ENCODE results near the gene LTB. TPM values are rescaled to one million over a fixed set of nuclear protein-coding genes. Genes with fewer than 3 reads are reported as not detected.

LTB gene
- total RNA-seq, 2 donors from 2014 or later: not detected

- H3K27ac ChIP-seq: peak within 1 kb of the TSS; percentile 88 to 89
- no peaks in the 10 kb centered on the region for H3K27me3 ChIP-seq
- H3K36me3 ChIP-seq: peaks cover 23% of the 10 kb centered on the region
- TF ChIP-seq CTCF (IDR thresholded peaks at IDR 0.05): peak in 1 of 2 donors; percentile 6
- H3K4me1 ChIP-seq: peaks cover 0 to 26% of the 10 kb centered on the region in 2 donors
- H3K9me3 ChIP-seq: no peaks in the 10 kb centered on the region
- DNase-seq (ENCODE audit: low spot score): peak; percentile 97
- H3K4me3 ChIP-seq: peak within 1 kb of the TSS; percentile 43 to 50
Observed at GRCh38 chr6:31546958-31547726, 35.1 kb downstream of the LTB start, which contains the start of gene NFKBIL1. NFKBIL1 (plus strand) TSS chr6:31547608; CDS start chr6:31547695, 87 bp downstream.

GRCh38 chr6:31546339-31546957, 35.8 kb downstream of the LTB start, which contains the start of gene ATP6V1G2:
ATP6V1G2 (minus strand) TSS chr6:31546608; CDS start chr6:31546559, 49 bp downstream.
- peak; percentile 89 to 98 for TF ChIP-seq CTCF (IDR thresholded peaks at IDR 0.05)
- Histone ChIP-seq H3K9me3 (no peaks in the 10 kb centered on the region), H3K36me3 (peaks cover 23% of the 10 kb centered on the region), H3K27ac (peak within 1 kb of the TSS; percentile 88 to 89), H3K27me3 (no peaks in the 10 kb centered on the region), H3K4me3 (peak within 1 kb of the TSS; percentile 43 to 50), H3K4me1 (peaks cover 0 to 26% of the 10 kb centered on the region in 2 donors)
- DNase-seq (ENCODE audit: low spot score): peak; percentile 93

- no peak for DNase-seq (ENCODE audit: low spot score)
- Histone ChIP-seq H3K4me3 (no peak overlapping the region), H3K27ac (no peak overlapping the region), H3K27me3 (no peaks in the 10 kb centered on the region), H3K36me3 (peaks cover 17% of the 10 kb centered on the region), H3K9me3 (no peaks in the 10 kb centered on the region), H3K4me1 (peaks cover 0 to 29% of the 10 kb centered on the region in 2 donors)
- no peak for TF ChIP-seq CTCF (IDR thresholded peaks at IDR 0.05)
Observed at GRCh38 chr6:31545291-31545690, 36.9 kb downstream of the LTB start.

- no peak for DNase-seq (ENCODE audit: low spot score)
- Histone ChIP-seq H3K27ac (no peak overlapping the region), H3K27me3 (no peaks in the 10 kb centered on the region), H3K4me1 (peaks cover 0 to 35% of the 10 kb centered on the region in 2 donors), H3K4me3 (no peak overlapping the region), H3K9me3 (no peaks in the 10 kb centered on the region), H3K36me3 (peaks cover 22% of the 10 kb centered on the region)
- TF ChIP-seq CTCF (IDR thresholded peaks at IDR 0.05): no peak
Observed at GRCh38 chr6:31544676-31545075, 37.5 kb downstream of the LTB start.

GRCh38 chr6:31543639-31544038, 38.6 kb downstream of the LTB start:
- H3K4me3 ChIP-seq: no peak overlapping the region
- H3K27ac ChIP-seq: peak overlapping the region; percentile 96 to 97
- DNase-seq (ENCODE audit: low spot score): no peak
- H3K9me3 ChIP-seq: no peaks in the 10 kb centered on the region
- peaks cover 22% of the 10 kb centered on the region for H3K36me3 ChIP-seq
- no peak for TF ChIP-seq CTCF (IDR thresholded peaks at IDR 0.05)
- H3K4me1 ChIP-seq: peaks cover 0 to 43% of the 10 kb centered on the region in 2 donors
- no peaks in the 10 kb centered on the region for H3K27me3 ChIP-seq

Data from right atrium auricular region (tissue), 2 donors.